DMS53 treated with DMSO at 0.1 percent for 48 hours (cell line): ENCODE results near the gene MARCO.

Source experiments
- DNase-seq: peaks from one replicate; lab custom pipeline; 2025; ENCODE audit not compliant: unreplicated experiment; lab: John Stamatoyannopoulos, UW

Gene MARCO

DNA sequence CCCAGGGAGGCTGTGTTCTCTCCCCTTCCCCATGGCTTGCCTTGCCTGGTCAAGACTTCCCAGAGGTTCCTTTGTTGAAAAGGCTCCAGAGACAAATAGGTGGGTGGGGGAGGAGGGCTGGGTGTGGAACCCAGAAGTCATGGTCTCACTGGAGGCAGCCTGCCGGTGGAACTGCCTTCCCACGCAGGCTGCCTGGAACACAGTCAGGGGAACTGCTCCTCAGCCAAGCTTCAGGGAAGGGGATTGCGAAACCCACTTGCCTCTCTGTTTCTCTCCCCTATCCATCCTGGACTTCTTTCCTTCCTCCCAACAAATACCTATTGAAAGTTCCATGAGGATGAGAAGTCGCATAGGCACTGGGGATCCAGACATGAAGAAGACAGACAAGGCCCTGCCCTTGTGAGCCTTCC is 31.6 kb downstream of the MARCO start:
- no peak for DNase-seq

DNA sequence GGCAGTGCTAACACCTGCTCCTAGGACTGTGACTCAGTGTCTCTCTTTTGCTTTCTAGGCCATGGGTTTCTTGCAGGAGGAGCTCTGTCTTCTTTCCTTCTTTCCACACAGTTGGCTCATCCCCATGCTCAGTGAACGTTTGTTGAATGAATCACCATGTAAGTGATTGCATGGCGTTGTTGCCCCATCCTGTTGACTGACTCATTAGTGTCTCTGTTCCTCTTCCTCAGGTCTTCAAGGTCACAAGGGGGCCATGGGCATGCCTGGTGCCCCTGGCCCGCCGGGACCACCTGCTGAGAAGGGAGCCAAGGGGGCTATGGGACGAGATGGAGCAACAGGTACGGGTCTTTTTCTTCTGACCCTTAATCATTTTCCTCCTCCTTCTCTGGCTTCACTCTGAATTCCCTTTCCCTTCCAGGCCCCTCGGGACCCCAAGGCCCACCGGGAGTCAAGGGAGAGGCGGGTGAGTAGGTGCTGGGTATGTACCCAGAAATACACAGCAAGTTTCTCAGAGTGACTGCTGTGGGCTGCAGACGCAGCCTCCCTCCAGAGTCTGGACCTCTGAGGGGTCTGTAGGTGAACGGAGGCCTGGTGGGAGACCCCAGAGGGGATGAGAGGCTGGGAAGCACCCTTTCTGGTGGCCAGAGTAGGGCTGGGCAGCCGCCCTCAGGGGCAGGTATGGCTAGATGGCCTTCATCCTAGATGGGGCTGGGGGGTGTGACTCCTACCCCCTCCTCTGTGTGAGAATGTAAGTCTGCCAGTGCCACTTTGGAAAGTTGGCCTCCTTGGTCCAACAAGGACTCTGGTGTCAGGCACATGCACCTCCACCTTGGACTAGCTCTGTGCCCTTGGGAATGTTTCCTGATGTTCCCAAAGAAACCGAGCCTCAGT is 32.4 kb downstream of the MARCO start:
- DNase-seq = no peak

- no peak for DNase-seq
These were observed 33.1 kb downstream of the MARCO start for GRCh38 chr2:118975133-118975532.

GRCh38 chr2:118978064-118978463 is 36.1 kb downstream of the MARCO start:
- no peak for DNase-seq

GRCh38 chr2:118979152-118979861 is 37.3 kb downstream of the MARCO start:
- DNase-seq = no peak

DNA sequence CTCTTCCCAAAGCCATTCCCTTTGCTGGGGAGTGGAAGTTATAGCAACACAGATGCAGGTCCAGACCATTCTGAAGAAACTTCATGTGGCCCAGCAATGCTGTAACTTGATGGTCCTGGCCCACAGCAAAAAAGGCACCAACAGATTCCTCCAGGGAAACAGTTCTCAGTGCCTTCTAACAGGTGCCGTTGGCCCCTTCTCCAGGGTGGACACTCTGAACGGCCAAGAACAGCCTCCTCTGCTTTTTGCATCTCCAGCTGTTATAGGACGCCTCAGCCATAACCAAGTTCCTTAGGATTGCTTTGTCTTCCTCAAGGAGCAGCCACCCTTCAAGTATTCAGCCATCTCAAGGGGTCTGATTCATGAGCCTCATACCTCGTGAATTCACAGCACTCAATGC is 38.0 kb downstream of the MARCO start:
- DNase-seq = no peak

DNA sequence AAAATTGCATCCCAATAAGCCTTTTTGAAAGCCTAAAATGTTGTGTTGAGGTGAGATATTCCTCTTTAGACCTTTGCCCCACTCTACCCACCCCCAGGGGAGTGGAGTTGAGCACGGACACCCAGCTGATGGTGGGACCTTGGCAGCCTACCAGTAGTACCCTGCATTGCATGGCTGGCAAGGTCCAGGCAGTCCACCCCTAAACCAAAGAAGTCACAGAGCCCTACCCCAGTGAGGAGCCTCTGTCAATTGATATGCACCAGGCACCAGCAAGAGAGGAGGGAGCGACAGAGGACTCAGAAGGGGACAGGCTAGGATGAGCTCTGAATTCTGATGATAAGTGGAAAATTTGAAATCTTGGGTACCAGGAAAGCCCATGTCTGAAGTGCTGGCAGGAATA is 38.6 kb downstream of the MARCO start:
- no peak for DNase-seq

- DNase-seq = no peak
These were observed 39.6 kb downstream of the MARCO start for GRCh38 chr2:118981632-118982031.

- DNase-seq = no peak
These were observed 40.0 kb downstream of the MARCO start for GRCh38 chr2:118982039-118982438.

DNA sequence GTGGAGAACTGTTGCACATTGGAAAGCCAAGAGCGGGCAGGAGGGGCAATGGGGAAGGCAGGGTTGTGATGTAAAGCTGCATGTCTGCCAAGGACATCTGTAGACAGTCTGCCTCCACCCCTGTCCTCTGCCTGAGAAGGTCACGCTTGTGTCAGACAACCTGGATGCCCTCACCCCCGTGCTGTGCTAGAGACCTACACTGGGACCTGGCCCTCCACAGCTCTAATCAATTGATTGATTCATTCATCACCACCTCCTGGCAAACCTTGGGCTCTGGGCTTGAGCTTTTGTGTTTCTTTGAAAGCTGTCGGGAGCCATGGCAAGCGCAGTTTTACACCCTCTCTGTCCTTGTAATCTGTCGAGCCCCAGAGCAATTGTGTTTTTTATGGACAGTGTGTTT is 41.1 kb downstream of the MARCO start:
- DNase-seq = no peak

DNA sequence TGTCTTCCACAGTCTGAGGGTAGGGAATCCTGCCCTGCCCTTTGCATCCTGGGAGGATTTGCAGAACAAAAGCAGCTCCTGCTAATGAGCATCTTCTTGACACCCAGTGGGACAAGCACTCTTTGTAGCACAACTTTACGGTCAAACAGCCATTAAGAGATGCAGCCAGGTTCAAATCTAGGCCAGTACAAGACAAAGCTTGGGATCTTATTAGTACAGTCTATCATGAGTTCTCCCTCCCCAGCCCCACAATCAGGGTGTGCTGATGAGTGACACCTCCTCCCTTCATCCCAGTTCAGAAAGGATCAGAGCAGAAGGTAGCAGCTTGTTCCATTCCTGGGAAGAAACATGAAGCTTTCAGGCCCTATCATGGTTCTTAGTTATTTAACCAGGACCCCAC is 41.9 kb downstream of the MARCO start:
- no peak for DNase-seq

GRCh38 chr2:118986738-118987137 is 44.7 kb downstream of the MARCO start:
- no peak for DNase-seq

DNA sequence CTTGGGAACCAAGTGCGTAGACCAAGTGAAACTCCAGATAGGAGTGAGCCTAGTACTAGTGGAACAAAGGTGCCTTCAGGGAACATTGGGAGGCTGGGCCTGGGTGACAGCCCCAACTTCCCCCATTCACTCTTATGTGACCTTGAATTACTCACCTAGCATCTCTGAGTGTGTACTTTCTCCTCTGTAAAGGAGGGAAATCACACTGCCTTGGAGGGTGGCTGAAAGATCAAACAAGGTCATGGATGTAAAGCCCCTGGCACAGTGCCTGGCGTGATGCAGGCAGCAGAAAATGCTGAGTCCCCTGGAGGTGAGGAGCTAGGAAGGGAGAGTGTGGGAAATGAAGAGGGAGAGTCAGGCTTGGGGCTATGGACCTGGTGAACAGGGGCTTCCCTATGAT is 45.9 kb downstream of the MARCO start:
- DNase-seq = no peak

DNA sequence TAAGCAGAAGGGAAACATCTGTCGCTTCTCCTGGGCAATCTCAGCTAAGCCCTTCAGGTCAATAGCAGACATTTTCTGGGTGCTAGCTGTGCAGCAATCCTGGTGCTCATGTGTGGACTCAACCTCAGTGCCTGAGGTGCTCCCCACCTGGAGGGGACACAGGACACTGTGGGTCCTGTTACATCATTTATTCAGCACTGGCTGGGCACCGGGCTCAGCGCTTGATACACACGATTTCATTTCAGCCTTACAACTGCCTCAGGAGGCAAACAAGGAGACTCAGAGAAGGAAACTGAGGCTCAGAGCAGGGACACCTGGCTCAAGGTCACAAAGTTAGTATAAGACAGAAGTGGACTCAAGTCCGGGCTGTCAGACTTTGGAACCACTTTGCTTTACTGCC is 46.7 kb downstream of the MARCO start:
- DNase-seq = no peak

DNA sequence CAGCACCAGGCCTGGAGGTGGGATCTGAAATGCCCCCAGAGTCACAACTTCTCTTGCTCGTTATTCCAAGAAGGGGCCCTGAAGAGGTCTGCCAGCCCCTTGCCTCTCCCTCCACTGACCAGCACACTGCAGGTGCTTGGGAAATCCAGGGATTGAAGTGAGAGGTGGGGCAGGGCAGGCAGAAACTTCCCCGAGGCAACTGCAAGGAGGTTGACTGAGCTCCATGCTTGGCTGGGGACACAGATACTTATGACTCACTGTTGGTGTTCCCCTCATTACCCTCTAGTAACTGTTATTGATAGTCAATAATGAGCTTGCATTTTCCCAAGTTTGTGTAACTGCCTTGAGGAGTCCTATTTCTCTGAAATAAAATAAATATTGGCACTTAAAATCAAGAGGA is 47.5 kb downstream of the MARCO start:
- no peak for DNase-seq

DNA sequence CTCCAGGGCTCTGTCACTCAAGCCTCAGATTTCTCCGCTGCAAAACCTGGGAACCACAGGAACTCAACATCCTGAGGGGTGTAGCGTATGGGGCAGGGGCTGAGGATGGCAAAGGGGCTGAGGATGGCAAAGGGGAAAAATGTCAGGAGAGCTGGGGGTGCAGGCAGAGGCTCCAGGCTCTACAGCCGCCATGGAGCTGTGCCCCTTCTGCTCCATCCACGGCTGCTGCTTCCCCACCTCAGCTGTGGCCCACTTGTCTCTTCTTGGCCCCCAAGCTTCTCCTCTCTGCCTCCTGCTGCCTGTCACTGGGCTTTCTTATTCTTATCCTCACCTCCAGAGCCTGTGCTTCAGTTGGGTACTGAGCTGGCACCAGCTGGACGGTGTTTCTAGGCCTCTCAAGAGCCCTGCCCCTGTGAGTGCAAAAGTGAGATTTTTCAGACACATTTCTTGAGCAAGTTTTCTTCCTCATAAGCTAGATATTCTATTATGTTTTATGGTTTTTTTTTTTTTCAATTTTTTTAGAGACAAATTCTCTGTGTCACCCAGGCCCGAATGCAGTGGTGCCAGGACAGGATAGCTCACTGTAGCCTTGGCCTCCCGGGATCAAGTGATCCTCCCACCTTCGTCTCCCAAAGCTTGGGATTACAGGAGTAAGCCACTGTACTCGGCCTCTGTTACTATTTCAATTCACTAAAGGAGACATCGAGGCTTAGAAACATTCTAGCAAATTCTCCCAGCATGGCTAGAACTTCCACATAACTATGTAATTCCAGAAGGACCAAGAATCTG is 49.0 kb downstream of the MARCO start:
- no peak for DNase-seq

GRCh38 chr2:118991554-118991953 is 49.6 kb downstream of the MARCO start:
- no peak for DNase-seq

GRCh38 chr2:118992740-118993391 is 50.9 kb downstream of the MARCO start:
- DNase-seq = no peak

GRCh38 chr2:118993392-118993752 is 51.4 kb downstream of the MARCO start:
- DNase-seq = no peak

- DNase-seq = no peak
These were observed 52.2 kb downstream of the MARCO start for GRCh38 chr2:118994172-118994700.

DNA sequence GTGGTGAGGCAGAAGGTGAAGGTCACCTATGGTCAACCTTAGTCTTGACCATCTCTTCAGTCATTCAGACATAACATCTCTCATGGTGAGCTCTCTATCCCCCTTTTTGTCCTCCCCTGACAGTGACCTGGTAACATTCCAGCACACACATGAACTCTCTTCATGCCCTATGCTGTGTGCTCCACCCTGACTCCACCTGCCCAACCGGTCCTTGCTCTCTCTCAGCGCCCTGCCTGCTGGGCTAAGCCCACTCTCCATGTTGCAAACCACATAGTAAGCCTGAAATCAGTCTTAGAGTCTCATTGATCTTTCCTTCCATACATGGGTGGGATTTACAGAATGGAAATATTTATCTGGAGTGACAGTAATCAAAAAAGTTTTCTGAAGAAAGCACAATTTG is 52.8 kb downstream of the MARCO start:
- DNase-seq = no peak
